Measurements from ENCODE around the gene MAPK1. TPM values are rescaled to one million over a fixed set of nuclear protein-coding genes. Genes with fewer than 3 reads are reported as not detected.
"Not testable (repeated sequence)": the region's sequence is repeated elsewhere in the genome, so short reads cannot be mapped to it uniquely, and the experiment has no call there.

MAPK1 gene
- total and polyA plus RNA-seq, 9 of the 15 experiments (the other 6 are each of a cell fraction or from before 2014, with no cell fraction given) = 46.3 to 575 (median 283) TPM

GRCh38 chr22:21872741-21873140 lies 5.3 kb upstream of the MAPK1 start:
- H3K4me2 ChIP-seq (ENCODE audit: insufficient read depth, low read length); BruUV-seq (replicated peaks); H3K9me3 ChIP-seq (replicated peaks; ENCODE audit: control insufficient read depth, insufficient read depth, low read depth, low read length); H3K4me3 ChIP-seq; H3K27ac ChIP-seq (ENCODE audit: extremely low read depth, low read depth, low read length); in situ Hi-C loops (cut with MboI); H3K36me3 ChIP-seq (ENCODE audit: control insufficient read depth, insufficient read depth, low read length); DNase-seq (ENCODE audit: extremely low read depth in 1 of 4, low spot score in 3 of 4); intact Hi-C loops (cut with micrococcal nuclease); FAIRE-seq; H3K27me3 ChIP-seq (ENCODE audit: control insufficient read depth in 2 of 2, insufficient read depth in 2 of 2, low read length in 2 of 2); H2AFZ ChIP-seq (ENCODE audit: low read depth, low read length); ATAC-seq; H3K9ac ChIP-seq (ENCODE audit: insufficient read depth in 1 of 2, low read depth in 2 of 2, low read length in 2 of 2); H4K20me1 ChIP-seq (replicated peaks; ENCODE audit: control insufficient read depth, insufficient read depth, low read length); H3K9me1 ChIP-seq (ENCODE audit: control insufficient read depth, insufficient read depth, low read length); TF ChIP-seq ATF3 (IDR thresholded peaks at IDR 0.05): not testable (repeated sequence)
- ChIA-PET CTCF (ENCODE audit: low intra/inter-chr PET ratio) (interaction anchor here (0.7 kb wide), 1 partner anchor 1409 kb away, joined by 3 read pairs; no protein-coding TSS in a partner anchor), POLR2A (interaction anchor here (0.6 to 35.2 kb wide), 5 partner anchors 25 to 629 kb away, joined by 3 to 1351 read pairs (median 3); partner anchors contain the start of gene MAPK1)
- 61% methylated on average over 4 of the region's 4 CpGs for WGBS (ENCODE audit: insufficient coverage, low coverage, missing lambda C conversion rate)
- H3K4me1 ChIP-seq (replicated peaks in 1 of 2; ENCODE audit: control insufficient read depth in 2 of 2, insufficient read depth in 2 of 2, low read length in 2 of 2) = peaks cover 30 to 34% of the 10 kb centered on the region in 2 experiments
- H3K79me2 ChIP-seq (ENCODE audit: control insufficient read depth, insufficient read depth, low read length) = peaks cover 14% of the 10 kb centered on the region
- TF ChIP-seq ATF3 (CRISPR knock-in tag; conservative IDR thresholded peaks at IDR 0.05) = peak; percentile 53; the same call in 1 of the 2 replicates

GRCh38 chr22:21868651-21869050 lies 1.2 kb upstream of the MAPK1 start:
- Histone ChIP-seq H3K79me2 (ENCODE audit: control insufficient read depth, insufficient read depth, low read length) (peaks cover 53% of the 10 kb centered on the region), H2AFZ (ENCODE audit: low read depth, low read length) (peak overlapping the region; percentile 84), H3K27ac (ENCODE audit: extremely low read depth, low read depth, low read length) (peak overlapping the region; percentile 81), H4K20me1 (replicated peaks; ENCODE audit: control insufficient read depth, insufficient read depth, low read length) (peaks cover 34% of the 10 kb centered on the region), H3K4me1 (replicated peaks in 1 of 2; ENCODE audit: control insufficient read depth in 2 of 2, insufficient read depth in 2 of 2, low read length in 2 of 2) (peaks cover 45 to 49% of the 10 kb centered on the region in 2 experiments), H3K9me1 (ENCODE audit: control insufficient read depth, insufficient read depth, low read length) (peaks cover 14% of the 10 kb centered on the region), H3K9me3 (replicated peaks; ENCODE audit: control insufficient read depth, insufficient read depth, low read depth, low read length) (no peaks in the 10 kb centered on the region), H3K9ac (ENCODE audit: insufficient read depth in 1 of 2, low read depth in 2 of 2, low read length in 2 of 2) (peak overlapping the region; percentile 76 to 96), H3K4me2 (ENCODE audit: insufficient read depth, low read length) (peak overlapping the region; percentile 91), H3K36me3 (ENCODE audit: control insufficient read depth, insufficient read depth, low read length) (peaks cover 20% of the 10 kb centered on the region), H3K27me3 (ENCODE audit: control insufficient read depth in 2 of 2, insufficient read depth in 2 of 2, low read length in 2 of 2) (no peaks in the 10 kb centered on the region), H3K4me3 (peak overlapping the region; percentile 55)
- no peak for ATAC-seq
- 28% methylated on average over 7 of the region's 7 CpGs for WGBS (ENCODE audit: insufficient coverage, low coverage, missing lambda C conversion rate)
- in situ Hi-C loops (cut with MboI) = no loop called here
- POLR2A ChIA-PET = interaction anchor here (0.6 to 45.6 kb wide), 16 partner anchors 3 to 239 kb away, joined by 3 to 1351 read pairs (median 4); partner anchors contain the start of genes MAPK1 and PPIL2
- CTCF ChIA-PET (ENCODE audit: low intra/inter-chr PET ratio) = interaction anchor here (2.5 to 3.5 kb wide), 2 partner anchors 70 to 156 kb away, joined by 9 to 11 read pairs; no protein-coding TSS in a partner anchor
- FAIRE-seq = no peak
- peak in 3 of 4 experiments; percentile 50 to 68 (median 60) for DNase-seq (ENCODE audit: extremely low read depth in 1 of 4, low spot score in 3 of 4)
- no TSS peak for BruUV-seq (replicated peaks)
- intact Hi-C loops (cut with micrococcal nuclease) = loop anchor here (1.0 to 10.0 kb wide), 5 partner anchors 91 to 951 kb away; partner anchors contain the start of genes CRKL and PRAME
- TF ChIP-seq EWSR1 (IDR thresholded peaks at IDR 0.05; ENCODE audit: borderline replicate concordance, low read depth, partially characterized antibody) = no peak
- TF ChIP-seq TCF7 (IDR thresholded peaks at IDR 0.05; ENCODE audit: borderline replicate concordance) = no peak
- TF ChIP-seq BCLAF1 (IDR thresholded peaks at IDR 0.05; ENCODE audit: borderline replicate concordance in 1 of 2, control insufficient read depth in 1 of 2, low read depth in 2 of 2, low read length in 1 of 2) = no peak
- no peak for TF ChIP-seq TRIM25 (IDR thresholded peaks at IDR 0.05; ENCODE audit: borderline replicate concordance)
- no peak for TF ChIP-seq MAX (CRISPR knock-in tag; IDR thresholded peaks at IDR 0.05)
